ENCODE results near the gene ABCA3. TPM values are rescaled to one million over a fixed set of nuclear protein-coding genes. Genes with fewer than 3 reads are reported as not detected.

Gene ABCA3
- total RNA-seq, 4 donors from 2014 or later = 14.9 to 22.2 (median 15.8) TPM

DNA sequence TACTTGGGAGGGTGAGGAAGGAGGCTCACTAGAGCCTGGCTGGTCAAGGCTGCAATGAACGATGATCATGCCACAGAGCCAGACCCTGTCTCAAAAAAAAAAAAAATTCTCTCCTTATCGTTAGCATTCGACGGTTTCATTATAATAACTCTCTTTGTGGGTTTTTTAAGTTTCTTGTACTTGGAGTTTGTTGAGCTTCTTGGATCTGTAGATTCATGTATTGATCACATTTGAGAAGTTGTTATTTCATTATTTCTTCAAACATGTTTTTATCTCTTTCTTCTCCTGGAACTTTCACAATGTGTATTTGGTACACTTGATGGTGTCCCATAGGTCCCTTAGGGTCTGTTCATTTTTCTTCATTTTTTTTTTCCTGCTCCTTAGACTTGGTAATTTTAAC, 16.8 kb upstream of the ABCA3 start:
- WGBS, 2 donors = 93 to 94% methylated on average over 4 of the region's 4 CpGs
- no peak for DNase-seq (ENCODE audit: low spot score in 2 of 2)
- no peak for TF ChIP-seq EP300 (IDR thresholded peaks at IDR 0.05)
- TF ChIP-seq, protein P1, sequence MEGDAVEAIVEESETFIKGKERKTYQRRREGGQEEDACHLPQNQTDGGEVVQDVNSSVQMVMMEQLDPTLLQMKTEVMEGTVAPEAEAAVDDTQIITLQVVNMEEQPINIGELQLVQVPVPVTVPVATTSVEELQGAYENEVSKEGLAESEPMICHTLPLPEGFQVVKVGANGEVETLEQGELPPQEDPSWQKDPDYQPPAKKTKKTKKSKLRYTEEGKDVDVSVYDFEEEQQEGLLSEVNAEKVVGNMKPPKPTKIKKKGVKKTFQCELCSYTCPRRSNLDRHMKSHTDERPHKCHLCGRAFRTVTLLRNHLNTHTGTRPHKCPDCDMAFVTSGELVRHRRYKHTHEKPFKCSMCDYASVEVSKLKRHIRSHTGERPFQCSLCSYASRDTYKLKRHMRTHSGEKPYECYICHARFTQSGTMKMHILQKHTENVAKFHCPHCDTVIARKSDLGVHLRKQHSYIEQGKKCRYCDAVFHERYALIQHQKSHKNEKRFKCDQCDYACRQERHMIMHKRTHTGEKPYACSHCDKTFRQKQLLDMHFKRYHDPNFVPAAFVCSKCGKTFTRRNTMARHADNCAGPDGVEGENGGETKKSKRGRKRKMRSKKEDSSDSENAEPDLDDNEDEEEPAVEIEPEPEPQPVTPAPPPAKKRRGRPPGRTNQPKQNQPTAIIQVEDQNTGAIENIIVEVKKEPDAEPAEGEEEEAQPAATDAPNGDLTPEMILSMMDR (IDR thresholded peaks at IDR 0.05) = no peak
- TF ChIP-seq POLR2A (IDR thresholded peaks at IDR 0.05) = no peak

DNA sequence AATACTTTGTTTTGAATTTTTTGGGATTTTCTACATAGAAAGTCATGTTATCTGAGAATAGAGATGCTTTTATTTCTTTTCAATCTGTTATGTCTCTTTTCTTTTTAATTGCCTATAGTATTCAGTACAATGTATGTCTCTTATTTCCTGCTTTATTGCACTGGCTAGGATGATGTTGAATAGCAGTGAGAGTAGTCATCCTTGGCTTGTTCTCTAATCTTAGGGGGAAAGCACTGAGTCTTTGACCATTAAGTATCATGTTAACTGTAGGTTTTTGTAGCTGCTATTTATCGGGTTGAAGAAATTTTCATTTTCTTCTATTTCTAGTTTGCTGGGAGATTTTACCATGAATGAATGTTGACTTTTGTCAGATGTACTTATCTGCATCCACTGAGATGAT, 10.0 kb upstream of the ABCA3 start:
- no peak for TF ChIP-seq EP300 (IDR thresholded peaks at IDR 0.05)
- TF ChIP-seq, protein P1 (IDR thresholded peaks at IDR 0.05) = no peak
- no peak for TF ChIP-seq POLR2A (IDR thresholded peaks at IDR 0.05)
- H3K9me3 ChIP-seq = no peaks in the 10 kb centered on the region
- H3K27me3 ChIP-seq = no peaks in the 10 kb centered on the region
- no peak overlapping the region for H3K4me3 ChIP-seq
- H3K36me3 ChIP-seq = no peaks in the 10 kb centered on the region
- 77 to 83% methylated on average over 1 of the region's 1 CpG for WGBS, 2 donors
- no peak for DNase-seq (ENCODE audit: low spot score in 2 of 2)
- no peaks in the 10 kb centered on the region for H3K4me1 ChIP-seq
- no peak overlapping the region for H3K27ac ChIP-seq

More for the DNA sequence above, 16.8 kb upstream of the ABCA3 start:
- H3K36me3 ChIP-seq = no peaks in the 10 kb centered on the region
- H3K4me3 ChIP-seq = no peak overlapping the region
- no peaks in the 10 kb centered on the region for H3K4me1 ChIP-seq
- no peaks in the 10 kb centered on the region for H3K27me3 ChIP-seq
- no peak overlapping the region for H3K27ac ChIP-seq
- H3K9me3 ChIP-seq = no peaks in the 10 kb centered on the region

DNA sequence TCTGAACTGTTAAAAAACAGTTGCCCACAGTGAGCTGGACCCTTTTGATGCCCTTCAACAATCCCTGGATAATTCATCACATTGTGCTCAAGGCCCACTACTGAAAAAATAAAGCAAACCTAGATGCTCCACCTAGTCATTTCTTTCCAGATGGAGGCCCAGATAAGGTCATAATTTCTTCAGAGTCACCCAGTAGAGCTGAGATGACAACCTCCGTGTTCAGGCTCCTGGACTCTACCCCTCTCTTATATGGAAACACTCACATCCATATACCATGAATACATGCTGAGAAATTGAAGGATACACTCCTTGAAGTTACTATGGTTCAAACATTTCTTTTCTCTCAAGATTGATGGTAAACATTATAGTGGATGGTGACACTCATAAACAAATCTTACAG, 2.7 kb upstream of the ABCA3 start:
- Histone ChIP-seq H3K4me1 (peaks cover 0 to 35% (median 10%) of the 10 kb centered on the region in 4 donors), H3K27me3 (no peaks in the 10 kb centered on the region), H3K4me3 (no peak overlapping the region), H3K9me3 (no peaks in the 10 kb centered on the region), H3K27ac (no peak overlapping the region), H3K36me3 (no peaks in the 10 kb centered on the region)
- 76 to 78% methylated on average over 1 of the region's 1 CpG for WGBS, 2 donors
- DNase-seq (ENCODE audit: low spot score in 2 of 2) = no peak
- TF ChIP-seq, protein P1 (IDR thresholded peaks at IDR 0.05) = no peak
- TF ChIP-seq EP300 (IDR thresholded peaks at IDR 0.05) = no peak
- TF ChIP-seq POLR2A (IDR thresholded peaks at IDR 0.05) = no peak

DNA sequence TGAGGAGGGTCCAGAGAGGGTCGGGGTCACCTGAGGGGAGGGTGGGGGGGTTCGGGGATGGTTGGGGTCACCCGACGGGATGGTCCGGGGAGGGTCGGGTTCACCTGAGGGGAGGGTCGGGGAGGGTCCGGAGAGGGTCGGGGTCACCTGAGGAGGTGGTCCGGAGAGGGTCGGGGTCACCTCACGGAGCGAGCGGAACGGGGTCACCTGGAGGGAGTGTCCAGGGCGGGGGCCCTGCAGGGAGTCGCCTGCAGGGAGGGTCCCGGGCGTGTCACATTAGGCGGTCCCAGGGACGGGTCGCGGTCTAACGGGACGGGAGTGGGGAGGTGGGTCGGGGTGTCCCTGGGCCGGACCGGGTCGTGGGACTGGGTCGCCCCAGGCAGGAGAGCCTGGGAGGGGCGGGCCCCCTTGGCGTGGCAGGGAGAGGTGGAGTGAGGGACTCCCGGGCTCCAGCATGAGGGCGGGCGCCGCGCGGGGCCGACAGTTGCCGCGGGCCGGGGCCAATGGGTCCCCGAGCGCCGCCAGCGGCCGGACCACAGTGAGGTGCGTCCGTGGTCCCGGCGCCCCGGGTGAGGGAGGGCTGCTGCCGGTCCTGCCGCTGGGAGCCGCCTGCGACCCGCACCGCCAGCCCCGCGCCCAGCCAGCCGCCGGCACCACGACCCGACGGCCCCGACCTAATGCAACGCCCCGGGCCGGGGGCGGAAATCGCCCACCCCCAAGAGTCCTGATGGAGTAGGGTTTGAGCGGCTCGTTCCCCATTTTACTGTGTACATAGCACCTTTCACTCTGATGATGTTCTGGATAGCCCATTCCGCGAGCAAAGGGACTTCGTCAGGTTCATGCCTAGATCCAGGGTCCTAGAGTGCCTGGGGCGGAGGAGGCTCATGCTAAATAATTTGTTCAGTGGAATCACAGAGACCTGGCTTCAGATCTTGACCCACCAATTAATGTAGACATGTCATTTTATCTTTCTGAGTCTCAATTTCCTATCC, 1.2 kb upstream of the ABCA3 start:
- Histone ChIP-seq H3K9me3 (no peaks in the 10 kb centered on the region), H3K27ac (peak overlapping the region in 1 of 4 donors; percentile 60), H3K4me1 (peaks cover 0 to 39% (median 10%) of the 10 kb centered on the region in 4 donors), H3K4me3 (peak overlapping the region in 3 of 4 donors; percentile 8 to 93 (median 9)), H3K27me3 (no peaks in the 10 kb centered on the region), H3K36me3 (no peaks in the 10 kb centered on the region)
- DNase-seq (ENCODE audit: low spot score in 2 of 2) = no peak
- 19 to 35% methylated on average over 26 to 72 of the region's 77 CpGs for WGBS, 2 donors
- TF ChIP-seq POLR2A (IDR thresholded peaks at IDR 0.05) (no peak), EP300 (IDR thresholded peaks at IDR 0.05) (no peak)
- TF ChIP-seq, protein P1 (IDR thresholded peaks at IDR 0.05) = peak in 1 of 5 experiments; percentile 9

Measured in tibial nerve (tissue), 4 donors.